Neuronal stem cell (in vitro differentiated cells): ENCODE data around the gene SPSB3.
A peak's percentile ranks its signal among the peaks of the same experiment; 100 is the strongest.

ENCODE experiments used
- DNase-seq: peaks from one replicate; pipeline ENCODE4 v3.0.0-alpha.2; 2013; ENCODE audit warnings: low spot score
- H2AFZ ChIP-seq: one replicate; pipeline ENCODE4 v1.6.1; 2013; ENCODE audit warnings: mild to moderate bottlenecking, low read length, inconsistent platforms
- H2AK5ac ChIP-seq: 2 replicates; pipeline ENCODE4 v1.6.1; 2013; ENCODE audit warnings: low read depth, mild to moderate bottlenecking, inconsistent platforms, low read length, moderate library complexity, mixed read lengths
- H2BK120ac ChIP-seq: 2 replicates; pipeline ENCODE4 v1.6.1; 2013; ENCODE audit warnings: low read depth, mild to moderate bottlenecking, inconsistent platforms, low read length, moderate library complexity, mixed read lengths
- H2BK12ac ChIP-seq: one replicate; pipeline ENCODE4 v1.6.1; 2013; ENCODE audit warnings: low read length, inconsistent platforms
- H2BK15ac ChIP-seq: 2 replicates; pipeline ENCODE4 v1.6.1; 2013; ENCODE audit warnings: mild to moderate bottlenecking, low read length, inconsistent platforms, mixed read lengths
- H2BK5ac ChIP-seq: one replicate; pipeline ENCODE4 v1.6.1; 2013; ENCODE audit warnings: inconsistent platforms, mild to moderate bottlenecking, low read length, moderate library complexity
- H3K14ac ChIP-seq: one replicate; pipeline ENCODE4 v1.6.1; 2013; ENCODE audit warnings: low read length, inconsistent platforms
- H3K18ac ChIP-seq: 2 replicates; pipeline ENCODE4 v1.6.1; 2013; ENCODE audit warnings: low read length, inconsistent platforms
- H3K23ac ChIP-seq: 2 replicates; pipeline ENCODE4 v1.6.1; 2013; ENCODE audit warnings: low read depth, mild to moderate bottlenecking, mixed read lengths, low read length, inconsistent platforms; ENCODE audit not compliant: poor library complexity
- H3K27ac ChIP-seq: replicated peaks from 3 replicates; pipeline ENCODE4 v1.5.1; 2013; ENCODE audit warnings: low read length, inconsistent platforms
- H3K27me3 ChIP-seq, 3 experiments: 2 replicates each; pipeline ENCODE4 v1.6.1; 2013; ENCODE audit warnings: low read length in 3 of 3, mild to moderate bottlenecking in 2 of 3, inconsistent platforms in 1 of 3, low read depth in 1 of 3, mixed read lengths in 1 of 3, moderate library complexity in 1 of 3; ENCODE audit not compliant: control insufficient read depth in 3 of 3, insufficient read depth in 3 of 3
- H3K36me3 ChIP-seq, 2 donors: replicated peaks in 1 of 2; 2 replicates each; pipeline ENCODE4 v1.6.1; 2013; ENCODE audit warnings: low read length in 2 of 2; ENCODE audit not compliant: control insufficient read depth in 2 of 2, insufficient read depth in 2 of 2
- H3K4ac ChIP-seq: 2 replicates; pipeline ENCODE4 v1.6.1; 2013; ENCODE audit warnings: inconsistent platforms, mild to moderate bottlenecking, low read length, moderate library complexity
- H3K4me1 ChIP-seq, 2 donors: 1 replicate in 1 of 2; 2 replicates in 1 of 2; pipeline ENCODE4 v1.6.1; 2013; ENCODE audit warnings: low read length in 2 of 2, low read depth in 1 of 2; ENCODE audit not compliant: control insufficient read depth in 2 of 2, insufficient read depth in 1 of 2
- H3K4me2 ChIP-seq: one replicate; pipeline ENCODE4 v1.6.1; 2013; ENCODE audit warnings: mild to moderate bottlenecking, low read length, inconsistent platforms; ENCODE audit not compliant: insufficient read depth, poor library complexity, severe bottlenecking
- H3K4me3 ChIP-seq, 2 donors: 2 replicates each; pipeline ENCODE4 v1.5.1; 2013; ENCODE audit warnings: low read length in 2 of 2, mild to moderate bottlenecking in 2 of 2, inconsistent platforms in 1 of 2, moderate library complexity in 1 of 2
- H3K79me1 ChIP-seq: one replicate; pipeline ENCODE4 v1.6.1; 2013; ENCODE audit warnings: low read depth, mild to moderate bottlenecking, inconsistent platforms, low read length, moderate library complexity
- H3K9ac ChIP-seq: one replicate; pipeline ENCODE4 v1.6.1; 2013; ENCODE audit warnings: mild to moderate bottlenecking, low read depth, low read length, inconsistent platforms; ENCODE audit not compliant: poor library complexity
- H3K9me3 ChIP-seq, 2 donors: replicated peaks in 1 of 2; 2 replicates each; pipeline versions ENCODE3 to v1.6.1; 2013; ENCODE audit warnings: low read length in 2 of 2, mild to moderate bottlenecking in 2 of 2, inconsistent platforms in 1 of 2, low read depth in 1 of 2, mixed read lengths in 1 of 2, moderate library complexity in 1 of 2; ENCODE audit not compliant: control insufficient read depth in 2 of 2, insufficient read depth in 1 of 2
- H4K8ac ChIP-seq: one replicate; pipeline ENCODE4 v1.6.1; 2013; ENCODE audit warnings: low read depth, mild to moderate bottlenecking, inconsistent platforms, low read length, moderate library complexity
- H4K91ac ChIP-seq: one replicate; pipeline ENCODE4 v1.6.1; 2013; ENCODE audit warnings: low read length, low read depth, mild to moderate bottlenecking, inconsistent platforms; ENCODE audit not compliant: poor library complexity
- whole genome bisulfite sequencing, 2 donors: extraction: QIAGEN DNeasy Blood & Tissue Kit; methylation state at CpG; one replicate each; pipeline ENCODE4 v1.1.7; 2013; ENCODE audit warnings: missing lambda C conversion rate in 2 of 2, mixed read lengths in 1 of 2; ENCODE audit not compliant: insufficient read length in 2 of 2, insufficient replicate concordance in 1 of 2; ENCODE audit errors: extremely low coverage in 2 of 2; 5-methylcytosine and 5-hydroxymethylcytosine counted together

SPSB3 gene

GRCh38 chr16:1788095-1788707 is 5.8 kb upstream of the SPSB3 start:
- no peak overlapping the region for H3K9ac ChIP-seq
- H4K91ac ChIP-seq, result no peak overlapping the region
- no peak overlapping the region for H3K14ac ChIP-seq
- H3K36me3 ChIP-seq, result peaks cover 31 to 69% of the 10 kb centered on the region in 2 donors
- H2BK12ac ChIP-seq, result no peak overlapping the region
- no peak overlapping the region for H2BK15ac ChIP-seq
- WGBS, 2 donors, result no CpG with 5 or more reads among the region's 38 CpGs
- H2BK120ac ChIP-seq, result no peak overlapping the region
- H3K4ac ChIP-seq, result no peak overlapping the region
- H3K4me1 ChIP-seq, result peaks cover 0 to 3% of the 10 kb centered on the region in 2 donors
- peak overlapping the region; percentile 73 for H3K23ac ChIP-seq
- peak overlapping the region in 1 of 2 donors; percentile 11 for H3K4me3 ChIP-seq
- H3K18ac ChIP-seq, result no peak overlapping the region
- H2BK5ac ChIP-seq, result no peak overlapping the region
- H2AFZ ChIP-seq, result no peak overlapping the region
- H3K27me3 ChIP-seq, result no peaks in the 10 kb centered on the region
- no peak overlapping the region for H4K8ac ChIP-seq
- no peaks in the 10 kb centered on the region for H3K9me3 ChIP-seq
- no peak overlapping the region for H3K27ac ChIP-seq
- H2AK5ac ChIP-seq, result no peak overlapping the region
- peaks cover 37% of the 10 kb centered on the region for H3K79me1 ChIP-seq
- H3K4me2 ChIP-seq, result no peak overlapping the region
- no peak for DNase-seq

GRCh38 chr16:1787322-1788094 is 5.1 kb upstream of the SPSB3 start:
- Histone ChIP-seq H4K91ac (no peak overlapping the region), H4K8ac (peak overlapping the region; percentile 17), H3K36me3 (peaks cover 31 to 69% of the 10 kb centered on the region in 2 donors), H3K4ac (no peak overlapping the region), H3K4me1 (peaks cover 0 to 3% of the 10 kb centered on the region in 2 donors), H3K18ac (no peak overlapping the region), H3K4me3 (peak overlapping the region in 1 of 2 donors; percentile 11), H3K9me3 (no peaks in the 10 kb centered on the region), H3K23ac (peak overlapping the region; percentile 73), H3K27ac (no peak overlapping the region), H3K4me2 (no peak overlapping the region), H2BK120ac (no peak overlapping the region), H2BK15ac (no peak overlapping the region), H2BK5ac (no peak overlapping the region), H2BK12ac (no peak overlapping the region), H3K79me1 (peaks cover 40% of the 10 kb centered on the region), H2AFZ (no peak overlapping the region), H3K27me3 (no peaks in the 10 kb centered on the region), H2AK5ac (no peak overlapping the region), H3K9ac (no peak overlapping the region), H3K14ac (no peak overlapping the region)
- WGBS, 2 donors, result no CpG with 5 or more reads among the region's 44 CpGs
- DNase-seq, result no peak

GRCh38 chr16:1787056-1787321 is 4.6 kb upstream of the SPSB3 start:
- H2AFZ ChIP-seq, result no peak overlapping the region
- WGBS, 2 donors, result no CpG with 5 or more reads among the region's 6 CpGs
- H3K18ac ChIP-seq, result no peak overlapping the region

GRCh38 chr16:1786242-1787055 is 4.1 kb upstream of the SPSB3 start:
- Histone ChIP-seq H2BK12ac (no peak overlapping the region), H2AFZ (no peak overlapping the region), H3K9ac (peak overlapping the region; percentile 21), H3K9me3 (no peaks in the 10 kb centered on the region), H3K79me1 (peaks cover 43% of the 10 kb centered on the region), H2AK5ac (no peak overlapping the region), H3K4me2 (no peak overlapping the region), H3K23ac (no peak overlapping the region), H4K91ac (no peak overlapping the region), H2BK5ac (no peak overlapping the region), H3K4me3 (peak overlapping the region in 1 of 2 donors; percentile 47), H3K4ac (no peak overlapping the region), H4K8ac (no peak overlapping the region), H3K4me1 (peaks cover 4 to 5% of the 10 kb centered on the region in 2 donors), H3K36me3 (peaks cover 31 to 65% of the 10 kb centered on the region in 2 donors), H2BK120ac (no peak overlapping the region), H3K27ac (no peak overlapping the region), H3K18ac (no peak overlapping the region), H3K27me3 (no peaks in the 10 kb centered on the region), H3K14ac (no peak overlapping the region), H2BK15ac (no peak overlapping the region)
- DNase-seq, result no peak
- WGBS, 2 donors, result no CpG with 5 or more reads among the region's 51 CpGs

More at GRCh38 chr16:1787056-1787321, 4.6 kb upstream of the SPSB3 start:
- H2BK12ac ChIP-seq, result no peak overlapping the region
- peaks cover under 1 to 3% of the 10 kb centered on the region in 2 donors for H3K4me1 ChIP-seq
- H3K27me3 ChIP-seq, result no peaks in the 10 kb centered on the region
- no peak overlapping the region for H2AK5ac ChIP-seq
- DNase-seq, result no peak
- H3K36me3 ChIP-seq, result peaks cover 31 to 69% of the 10 kb centered on the region in 2 donors
- H2BK120ac ChIP-seq, result no peak overlapping the region
- H2BK15ac ChIP-seq, result no peak overlapping the region
- H3K4me2 ChIP-seq, result no peak overlapping the region
- no peak overlapping the region for H3K14ac ChIP-seq
- peaks cover 43% of the 10 kb centered on the region for H3K79me1 ChIP-seq
- no peak overlapping the region for H3K23ac ChIP-seq
- H2BK5ac ChIP-seq, result no peak overlapping the region
- no peak overlapping the region for H4K8ac ChIP-seq
- H3K4me3 ChIP-seq, result no peak overlapping the region
- no peak overlapping the region for H3K9ac ChIP-seq
- no peak overlapping the region for H4K91ac ChIP-seq
- no peaks in the 10 kb centered on the region for H3K9me3 ChIP-seq
- H3K4ac ChIP-seq, result no peak overlapping the region
- no peak overlapping the region for H3K27ac ChIP-seq
